HL-60 (cell line): ENCODE data around the gene TP73.

Experiments used
- DNase-seq, 2 experiments: peaks; one replicate each; pipeline ENCODE4 v3.0.0-alpha.2; 2010 to 2020; ENCODE audit warnings: low read depth in 1 of 2, low spot score in 1 of 2
- H3K27ac ChIP-seq: fragments of 250-450 bp; sonication (Bioruptor Pico); replicated peaks from 2 replicates; pipeline ENCODE4 v1.5.1; 2020; ENCODE audit warnings: mild to moderate bottlenecking, moderate library complexity
- H3K27me3 ChIP-seq: fragments of 250-450 bp; sonication (Bioruptor Pico); 2 replicates; pipeline ENCODE4 v1.5.1; 2021; ENCODE audit warnings: mild to moderate bottlenecking, moderate library complexity; ENCODE audit not compliant: insufficient read depth, poor library complexity, severe bottlenecking
- H3K4me3 ChIP-seq: replicated peaks from 2 replicates; pipeline ENCODE4 v1.5.1; 2011; ENCODE audit warnings: mild to moderate bottlenecking, control low read depth, low read length; ENCODE audit not compliant: insufficient read depth
- CTCF ChIP-seq: IDR thresholded peaks from one replicate; pipeline ENCODE4 v1.5.1; 2011; ENCODE audit warnings: low read length, control low read depth, inconsistent platforms; ENCODE audit not compliant: insufficient read depth
- GABPA ChIP-seq: IDR thresholded peaks from 2 replicates; pipeline ENCODE4 v1.6.1; 2012; ENCODE audit warnings: low read depth
- POLR2AphosphoS5 ChIP-seq: IDR thresholded peaks from 2 replicates; pipeline ENCODE4 v1.6.1; 2012; ENCODE audit warnings: low read depth
- REST ChIP-seq: IDR thresholded peaks from 2 replicates; pipeline ENCODE4 v1.6.1; 2012; ENCODE audit warnings: low read depth; ENCODE audit not compliant: insufficient replicate concordance
- SPI1 ChIP-seq: IDR thresholded peaks from 2 replicates; pipeline ENCODE4 v1.6.1; 2012; ENCODE audit warnings: low read depth, mild to moderate bottlenecking, borderline replicate concordance

TP73 gene

GRCh38 chr1:3693321-3693720, 41.0 kb downstream of the TP73 start:
- no peak overlapping the region for H3K4me3 ChIP-seq
- H3K27me3 ChIP-seq = peaks cover 8% of the 10 kb centered on the region
- H3K27ac ChIP-seq = no peak overlapping the region
- TF ChIP-seq CTCF (no peak), POLR2AphosphoS5 (no peak), SPI1 (no peak), REST (no peak), GABPA (no peak)
- no peak for DNase-seq

- peak in 1 of 2 experiments; percentile 32 for DNase-seq
- Histone ChIP-seq H3K27me3 (peaks cover 6% of the 10 kb centered on the region), H3K27ac (no peak overlapping the region), H3K4me3 (no peak overlapping the region)
- TF ChIP-seq CTCF (peak; percentile 74), POLR2AphosphoS5 (no peak)
Observed at GRCh38 chr1:3695326-3696217, 43.3 kb downstream of the TP73 start.

GRCh38 chr1:3696689-3697088, 44.4 kb downstream of the TP73 start:
- no peak for DNase-seq
- H3K27ac ChIP-seq = no peak overlapping the region
- TF ChIP-seq POLR2AphosphoS5 (no peak), SPI1 (no peak), REST (no peak), GABPA (no peak), CTCF (no peak)
- H3K4me3 ChIP-seq = no peak overlapping the region
- peaks cover 8% of the 10 kb centered on the region for H3K27me3 ChIP-seq
